ACC112 (cell line): Measurements from ENCODE around the gene CD40.

Experiments
- H2AFZ ChIP-seq: fragments of 200-600 bp; sonication (generic); one replicate; pipeline ENCODE4 v1.6.0; 2017; ENCODE audit warnings: antibody characterized with exemption, low read length; ENCODE audit not compliant: unreplicated experiment
- H3K27ac ChIP-seq: fragments of 200-600 bp; sonication (generic); 2 replicates; pipeline ENCODE4 v1.5.1; 2014; ENCODE audit warnings: low read depth, mild to moderate bottlenecking, antibody characterized with exemption, low read length, moderate library complexity
- H3K27me3 ChIP-seq: fragments of 200-600 bp; sonication (generic); 2 replicates; pipeline ENCODE4 v1.6.1; 2014; ENCODE audit warnings: mild to moderate bottlenecking, antibody characterized with exemption, low read length, moderate library complexity, mixed read lengths; ENCODE audit not compliant: insufficient read depth
- H3K36me3 ChIP-seq: fragments of 200-600 bp; sonication (generic); 2 replicates; pipeline ENCODE4 v1.6.1; 2016; ENCODE audit warnings: mild to moderate bottlenecking, antibody characterized with exemption, low read length, moderate library complexity, mixed read lengths; ENCODE audit not compliant: insufficient read depth
- H3K4me1 ChIP-seq: fragments of 200-600 bp; sonication (generic); one replicate; pipeline ENCODE4 v1.6.1; 2016; ENCODE audit warnings: low read length, mixed read lengths; ENCODE audit not compliant: insufficient read depth, unreplicated experiment, control insufficient read depth
- H3K4me3 ChIP-seq: fragments of 200-600 bp; sonication (generic); 2 replicates; pipeline ENCODE4 v1.5.1; 2014; ENCODE audit warnings: mild to moderate bottlenecking, low read depth, low read length
- H3K79me2 ChIP-seq: fragments of 200-600 bp; sonication (generic); one replicate; pipeline ENCODE4 v1.6.0; 2016; ENCODE audit warnings: low read length; ENCODE audit not compliant: control insufficient read depth, unreplicated experiment, insufficient read depth

The CD40 gene

GRCh38 chr20:46133886-46134654 lies 16.0 kb downstream of the CD40 start:
- peaks cover 45% of the 10 kb centered on the region for H3K27me3 ChIP-seq
- no peak overlapping the region for H3K4me3 ChIP-seq
- no peak overlapping the region for H2AFZ ChIP-seq
- H3K36me3 ChIP-seq = no peaks in the 10 kb centered on the region
- H3K4me1 ChIP-seq = no peaks in the 10 kb centered on the region
- no peaks in the 10 kb centered on the region for H3K79me2 ChIP-seq
- H3K27ac ChIP-seq = no peak overlapping the region

GRCh38 chr20:46134716-46135115 lies 16.6 kb downstream of the CD40 start:
- no peaks in the 10 kb centered on the region for H3K79me2 ChIP-seq
- no peak overlapping the region for H3K4me3 ChIP-seq
- H2AFZ ChIP-seq = no peak overlapping the region
- H3K4me1 ChIP-seq = no peaks in the 10 kb centered on the region
- peaks cover 51% of the 10 kb centered on the region for H3K27me3 ChIP-seq
- no peak overlapping the region for H3K27ac ChIP-seq
- H3K36me3 ChIP-seq = no peaks in the 10 kb centered on the region

DNA sequence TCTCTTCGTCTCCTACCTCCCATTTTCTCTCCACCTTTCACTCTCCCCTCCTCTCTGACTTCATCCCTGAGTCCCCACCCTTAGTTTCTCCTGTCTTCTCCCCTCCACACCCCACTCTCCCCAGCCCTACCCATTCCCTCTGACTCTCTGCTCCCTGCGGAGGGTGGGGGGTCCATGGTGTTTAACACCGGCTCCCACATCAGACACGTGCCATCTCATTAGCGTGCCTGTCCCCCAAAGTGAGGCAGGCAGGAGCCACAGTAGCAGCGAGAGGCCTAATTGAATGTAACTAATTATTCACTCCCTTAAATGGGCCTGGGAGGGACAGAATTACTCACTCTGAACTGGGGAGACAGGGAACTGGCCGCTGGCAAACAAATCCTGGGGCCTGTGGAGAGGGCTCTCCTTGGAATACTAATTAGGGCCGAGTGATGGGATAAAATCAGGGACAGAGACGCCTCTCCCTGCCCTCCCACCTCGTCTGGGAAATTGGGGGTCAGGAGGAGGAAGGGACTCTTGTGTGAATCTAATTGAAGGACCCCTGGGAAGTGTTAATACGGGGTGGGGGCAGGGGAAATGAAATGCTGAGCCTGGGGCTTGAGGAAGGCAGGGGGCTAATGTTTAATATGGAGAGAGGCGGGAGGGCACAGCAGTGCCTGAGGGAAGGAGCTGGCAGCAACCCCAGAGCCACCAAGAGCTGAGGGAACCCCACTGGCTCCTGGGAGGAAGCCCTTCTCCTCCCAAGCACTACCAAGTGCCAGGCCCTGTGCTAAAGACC lies 17.9 kb downstream of the CD40 start:
- Histone ChIP-seq H2AFZ (no peak overlapping the region), H3K27ac (no peak overlapping the region), H3K36me3 (no peaks in the 10 kb centered on the region), H3K27me3 (peaks cover 52% of the 10 kb centered on the region), H3K4me3 (no peak overlapping the region), H3K4me1 (no peaks in the 10 kb centered on the region), H3K79me2 (no peaks in the 10 kb centered on the region)

GRCh38 chr20:46137816-46138215 lies 19.7 kb downstream of the CD40 start:
- H3K79me2 ChIP-seq = no peaks in the 10 kb centered on the region
- H3K4me1 ChIP-seq = no peaks in the 10 kb centered on the region
- peaks cover 60% of the 10 kb centered on the region for H3K27me3 ChIP-seq
- no peak overlapping the region for H2AFZ ChIP-seq
- no peaks in the 10 kb centered on the region for H3K36me3 ChIP-seq
- H3K27ac ChIP-seq = no peak overlapping the region
- no peak overlapping the region for H3K4me3 ChIP-seq

DNA sequence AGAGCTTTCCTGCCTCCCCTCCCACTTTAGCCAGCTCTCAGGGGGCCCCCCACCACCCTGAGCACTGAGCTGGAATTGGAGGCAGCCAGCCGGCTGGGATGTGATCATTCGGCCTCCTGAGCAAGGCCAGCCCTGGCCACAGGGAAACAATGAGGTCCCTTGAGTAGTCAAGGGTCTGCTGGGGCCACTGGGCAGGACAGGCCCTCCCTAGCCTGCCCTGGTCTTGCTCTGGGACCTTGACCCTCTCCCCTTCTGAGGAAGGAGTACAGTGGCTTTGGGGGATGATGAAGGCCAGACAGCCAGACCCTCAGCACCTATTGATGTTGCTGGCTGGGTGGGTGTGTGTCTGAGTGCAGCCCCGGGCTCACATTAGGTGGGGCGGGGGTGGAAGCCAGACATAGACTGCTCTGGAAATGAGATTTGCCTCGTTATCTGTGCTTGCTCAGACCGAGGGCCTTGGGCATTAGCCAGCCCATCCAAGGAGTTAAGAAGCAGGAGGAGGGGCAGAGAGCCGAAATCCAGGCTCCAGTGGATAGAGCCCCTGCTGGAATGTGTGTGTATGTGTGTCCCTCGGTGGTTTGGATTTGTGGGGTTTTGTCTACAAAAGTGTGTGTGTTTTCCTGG lies 21.3 kb downstream of the CD40 start:
- no peaks in the 10 kb centered on the region for H3K79me2 ChIP-seq
- no peak overlapping the region for H2AFZ ChIP-seq
- no peak overlapping the region for H3K4me3 ChIP-seq
- peaks cover 75% of the 10 kb centered on the region for H3K27me3 ChIP-seq
- H3K27ac ChIP-seq = no peak overlapping the region
- no peaks in the 10 kb centered on the region for H3K4me1 ChIP-seq
- H3K36me3 ChIP-seq = no peaks in the 10 kb centered on the region

- Histone ChIP-seq H3K4me3 (no peak overlapping the region), H3K27me3 (peaks cover 76% of the 10 kb centered on the region), H2AFZ (no peak overlapping the region), H3K79me2 (no peaks in the 10 kb centered on the region), H3K27ac (no peak overlapping the region), H3K36me3 (no peaks in the 10 kb centered on the region), H3K4me1 (no peaks in the 10 kb centered on the region)
Observed at GRCh38 chr20:46139908-46140482, 21.9 kb downstream of the CD40 start.

DNA sequence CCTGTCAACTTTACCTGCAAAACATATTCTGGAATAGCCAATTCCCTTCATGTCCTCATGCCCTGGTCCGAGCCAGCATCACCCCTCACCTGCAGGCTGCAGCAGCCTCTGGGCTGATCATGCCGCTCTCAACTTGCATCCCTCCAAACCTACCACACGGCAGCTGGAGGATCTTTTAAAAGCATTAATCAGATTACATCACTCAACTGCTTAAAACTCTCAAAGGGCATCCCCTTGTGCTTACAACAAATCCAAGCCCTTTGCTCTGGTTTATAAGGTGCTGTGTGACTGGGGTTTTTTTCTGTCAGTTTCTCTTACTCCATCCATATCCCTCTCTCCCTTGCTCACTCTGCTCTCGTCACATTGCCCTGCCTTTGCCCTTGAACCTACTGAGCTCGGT lies 24.0 kb downstream of the CD40 start:
- H3K4me3 ChIP-seq = no peak overlapping the region
- H3K4me1 ChIP-seq = no peaks in the 10 kb centered on the region
- no peaks in the 10 kb centered on the region for H3K79me2 ChIP-seq
- no peaks in the 10 kb centered on the region for H3K36me3 ChIP-seq
- H2AFZ ChIP-seq = no peak overlapping the region
- no peak overlapping the region for H3K27ac ChIP-seq
- H3K27me3 ChIP-seq = peaks cover 84% of the 10 kb centered on the region

DNA sequence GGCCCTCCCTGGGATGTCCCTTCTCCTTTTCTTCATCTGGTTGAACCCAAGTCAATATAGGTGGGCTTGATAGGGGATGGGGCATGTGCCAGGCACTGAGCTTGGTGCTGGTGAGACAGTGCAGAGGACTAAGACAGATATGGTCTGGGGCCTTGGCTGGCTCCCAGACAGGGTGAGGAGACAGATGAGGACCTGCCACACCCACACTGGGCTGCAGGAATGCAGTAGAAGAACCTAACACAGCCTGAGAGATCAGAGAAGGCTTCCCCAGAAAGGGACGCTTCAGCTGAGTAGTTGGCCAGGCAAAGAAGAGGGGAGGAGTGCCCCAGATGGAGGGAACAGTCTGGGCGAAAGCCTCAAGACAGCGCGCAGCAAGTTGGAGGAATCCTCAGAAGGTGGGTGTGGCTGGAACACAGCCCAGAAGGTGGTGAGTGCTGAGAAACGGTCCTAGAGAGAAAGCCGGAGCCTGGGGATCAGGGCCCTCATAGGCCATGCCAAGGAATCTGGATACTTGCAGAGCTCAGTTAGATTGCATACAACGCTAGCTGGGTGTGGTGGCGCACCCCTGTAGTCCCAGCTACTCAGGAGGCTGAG lies 26.4 kb downstream of the CD40 start:
- no peaks in the 10 kb centered on the region for H3K36me3 ChIP-seq
- no peak overlapping the region for H2AFZ ChIP-seq
- H3K79me2 ChIP-seq = no peaks in the 10 kb centered on the region
- H3K27me3 ChIP-seq = peaks cover 73% of the 10 kb centered on the region
- no peaks in the 10 kb centered on the region for H3K4me1 ChIP-seq
- H3K27ac ChIP-seq = no peak overlapping the region
- H3K4me3 ChIP-seq = no peak overlapping the region

DNA sequence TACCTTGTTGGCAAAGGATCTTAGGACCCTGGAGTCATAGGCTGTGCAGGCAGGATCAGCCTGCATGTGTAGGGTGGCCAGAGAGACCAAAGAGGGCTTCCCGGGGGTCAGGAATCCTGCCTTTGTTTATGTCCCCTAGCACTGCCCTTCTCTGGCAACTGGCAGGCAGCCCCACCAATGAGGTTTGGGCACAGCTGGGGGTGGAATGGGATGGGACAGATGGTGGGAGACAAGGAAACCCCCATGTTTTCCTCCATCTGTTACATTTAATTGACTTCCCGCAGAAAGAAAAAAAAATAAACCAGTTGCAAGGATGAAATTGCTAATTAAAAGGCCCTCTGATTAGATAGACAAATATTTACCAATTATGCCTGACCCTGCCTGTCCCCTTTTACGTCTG lies 27.6 kb downstream of the CD40 start:
- Histone ChIP-seq H3K79me2 (no peaks in the 10 kb centered on the region), H3K4me3 (no peak overlapping the region), H3K4me1 (no peaks in the 10 kb centered on the region), H3K27me3 (peaks cover 71% of the 10 kb centered on the region), H3K36me3 (no peaks in the 10 kb centered on the region), H2AFZ (no peak overlapping the region), H3K27ac (no peak overlapping the region)
